SK-N-SH treated with all-trans-retinoic acid at 6 μM for 48 hours (cell line): ENCODE measurements around the gene COL4A1.

Experiments
- ATAC-seq: fragments of 200-7000 bp; cut with Tn5 transposase; 3 replicates; pipeline ENCODE4 v1.9.1; 2020; ENCODE audit warnings: mild to moderate bottlenecking, moderate library complexity
- ARNTL ChIP-seq: fragments of 450-650 bp; formaldehyde crosslinking; IDR thresholded peaks from 2 replicates; pipeline ENCODE4 v1.5.0; 2020; ENCODE audit warnings: low read depth, mild to moderate bottlenecking, moderate library complexity, borderline replicate concordance
- BACH2 ChIP-seq: fragments of 250-450 bp; sonication (Bioruptor Pico); IDR thresholded peaks from 2 replicates; pipeline ENCODE4 v1.9.0; 2021; ENCODE audit warnings: mild to moderate bottlenecking, borderline replicate concordance
- CSDC2 ChIP-seq: fragments of 250-450 bp; sonication (Bioruptor Pico); IDR thresholded peaks from 2 replicates; pipeline ENCODE4 v1.5.0; 2020; ENCODE audit warnings: mild to moderate bottlenecking, moderate library complexity
- ESRRG ChIP-seq: fragments of 250-450 bp; sonication (Bioruptor Pico); IDR thresholded peaks from 2 replicates; pipeline ENCODE4 v1.6.1; 2021; ENCODE audit warnings: mild to moderate bottlenecking
- GLIS3 ChIP-seq: fragments of 250-450 bp; sonication (Bioruptor Pico); IDR thresholded peaks from 2 replicates; pipeline ENCODE4 v1.5.0; 2020; ENCODE audit warnings: mild to moderate bottlenecking, moderate library complexity
- ISL1 ChIP-seq: fragments of 250-450 bp; sonication (Bioruptor Pico); IDR thresholded peaks from 2 replicates; pipeline ENCODE4 v2.1.2; 2022; ENCODE audit warnings: mild to moderate bottlenecking, moderate library complexity
- OSR1 ChIP-seq: fragments of 250-450 bp; sonication (Bioruptor Pico); IDR thresholded peaks from 2 replicates; pipeline ENCODE4 v1.8.0; 2022; ENCODE audit warnings: moderate library complexity, mild to moderate bottlenecking, inconsistent platforms
- PPARA ChIP-seq: fragments of 250-450 bp; sonication (Bioruptor Pico); IDR thresholded peaks from 2 replicates; pipeline ENCODE4 v1.5.0; 2020; ENCODE audit warnings: mild to moderate bottlenecking, borderline replicate concordance
- RARB ChIP-seq: fragments of 250-450 bp; sonication (Bioruptor Pico); IDR thresholded peaks from 2 replicates; pipeline ENCODE4 v1.8.0; 2021; ENCODE audit warnings: mild to moderate bottlenecking, moderate library complexity
- SNAI2 ChIP-seq: fragments of 250-450 bp; sonication (Bioruptor Pico); IDR thresholded peaks from 2 replicates; pipeline ENCODE4 v1.5.0; 2020; ENCODE audit warnings: mild to moderate bottlenecking, moderate library complexity
- TCF4 ChIP-seq: fragments of 250-450 bp; sonication (Bioruptor Pico); IDR thresholded peaks from 2 replicates; pipeline ENCODE4 v1.8.0; 2021; ENCODE audit warnings: mild to moderate bottlenecking, moderate library complexity, borderline replicate concordance
- TOX ChIP-seq: fragments of 250-450 bp; sonication (Bioruptor Pico); IDR thresholded peaks from 2 replicates; pipeline ENCODE4 v1.8.0; 2021; ENCODE audit warnings: mild to moderate bottlenecking, moderate library complexity, borderline replicate concordance
- ZC3H10 ChIP-seq: fragments of 250-450 bp; sonication (Bioruptor Pico); IDR thresholded peaks from 2 replicates; pipeline ENCODE4 v1.5.1; 2021; ENCODE audit warnings: mild to moderate bottlenecking, moderate library complexity
- ZFP3 ChIP-seq: fragments of 250-450 bp; sonication (Bioruptor Pico); IDR thresholded peaks from 2 replicates; pipeline ENCODE4 v1.5.0; 2020; ENCODE audit warnings: mild to moderate bottlenecking, moderate library complexity
- ZFP30 ChIP-seq: fragments of 450-650 bp; formaldehyde crosslinking; IDR thresholded peaks from 2 replicates; pipeline ENCODE4 v1.5.0; 2022; ENCODE audit warnings: mild to moderate bottlenecking, moderate library complexity
- ZNF70 ChIP-seq: fragments of 450-650 bp; formaldehyde crosslinking; IDR thresholded peaks from 2 replicates; pipeline ENCODE4 v1.5.0; 2020; ENCODE audit warnings: mild to moderate bottlenecking, moderate library complexity
- ZNF8 ChIP-seq: fragments of 450-650 bp; formaldehyde crosslinking; IDR thresholded peaks from 2 replicates; pipeline ENCODE4 v1.5.0; 2020; ENCODE audit warnings: mild to moderate bottlenecking, moderate library complexity
- TF ChIP-seq, protein P1 (sequence below): fragments of 250-450 bp; sonication (Bioruptor Pico); IDR thresholded peaks from 2 replicates; pipeline ENCODE4 v1.5.1; 2021; ENCODE audit warnings: mild to moderate bottlenecking, moderate library complexity
- TF ChIP-seq, protein P2 (sequence below): fragments of 250-450 bp; sonication (Bioruptor Pico); IDR thresholded peaks from 2 replicates; pipeline ENCODE4 v1.8.0; 2021; ENCODE audit warnings: low read depth, mild to moderate bottlenecking, moderate library complexity, borderline replicate concordance
- TF ChIP-seq, protein P3 (sequence below): fragments of 250-450 bp; sonication (Bioruptor Pico); IDR thresholded peaks from 2 replicates; pipeline ENCODE4 v1.5.0; 2020; ENCODE audit warnings: mild to moderate bottlenecking, moderate library complexity
- TF ChIP-seq, protein P4 (sequence below): fragments of 250-450 bp; sonication (Bioruptor Pico); IDR thresholded peaks from 2 replicates; pipeline ENCODE4 v1.8.0; 2020; ENCODE audit warnings: mild to moderate bottlenecking, moderate library complexity, borderline replicate concordance

Gene COL4A1

DNA sequence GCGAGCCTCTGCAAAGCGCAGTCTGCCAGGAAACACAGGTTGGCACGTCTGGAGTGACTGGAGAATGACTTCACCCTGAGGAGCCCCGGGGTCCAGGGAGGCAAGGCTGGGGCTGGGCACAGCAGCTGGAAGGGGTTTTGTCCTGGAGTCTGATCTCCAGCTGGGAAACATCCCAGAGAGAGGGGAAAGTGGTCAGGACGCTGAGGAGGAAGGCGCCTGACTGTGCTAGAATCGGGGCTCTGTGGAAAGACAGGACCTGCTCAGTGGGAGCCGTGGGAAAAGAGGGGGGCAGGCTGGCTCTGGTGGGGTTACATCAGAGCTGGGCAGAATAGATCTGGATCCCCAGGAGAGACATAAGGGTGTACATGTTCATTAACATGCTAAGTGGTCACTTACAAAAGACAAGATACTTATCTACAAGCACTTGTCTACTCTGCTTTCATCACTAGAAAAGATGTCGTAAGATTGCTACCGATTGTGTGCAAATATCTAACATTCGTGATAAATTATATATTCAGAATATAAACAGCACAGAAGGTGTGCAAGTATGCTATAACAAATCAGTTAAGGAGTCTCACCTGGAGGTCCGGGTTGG, 106.6 kb downstream of the COL4A1 start:
- TF ChIP-seq, protein P1, sequence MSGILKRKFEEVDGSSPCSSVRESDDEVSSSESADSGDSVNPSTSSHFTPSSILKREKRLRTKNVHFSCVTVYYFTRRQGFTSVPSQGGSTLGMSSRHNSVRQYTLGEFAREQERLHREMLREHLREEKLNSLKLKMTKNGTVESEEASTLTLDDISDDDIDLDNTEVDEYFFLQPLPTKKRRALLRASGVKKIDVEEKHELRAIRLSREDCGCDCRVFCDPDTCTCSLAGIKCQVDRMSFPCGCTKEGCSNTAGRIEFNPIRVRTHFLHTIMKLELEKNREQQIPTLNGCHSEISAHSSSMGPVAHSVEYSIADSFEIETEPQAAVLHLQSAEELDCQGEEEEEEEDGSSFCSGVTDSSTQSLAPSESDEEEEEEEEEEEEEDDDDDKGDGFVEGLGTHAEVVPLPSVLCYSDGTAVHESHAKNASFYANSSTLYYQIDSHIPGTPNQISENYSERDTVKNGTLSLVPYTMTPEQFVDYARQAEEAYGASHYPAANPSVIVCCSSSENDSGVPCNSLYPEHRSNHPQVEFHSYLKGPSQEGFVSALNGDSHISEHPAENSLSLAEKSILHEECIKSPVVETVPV (CRISPR knock-in tag), result no peak
- ATAC-seq, result no peak

DNA sequence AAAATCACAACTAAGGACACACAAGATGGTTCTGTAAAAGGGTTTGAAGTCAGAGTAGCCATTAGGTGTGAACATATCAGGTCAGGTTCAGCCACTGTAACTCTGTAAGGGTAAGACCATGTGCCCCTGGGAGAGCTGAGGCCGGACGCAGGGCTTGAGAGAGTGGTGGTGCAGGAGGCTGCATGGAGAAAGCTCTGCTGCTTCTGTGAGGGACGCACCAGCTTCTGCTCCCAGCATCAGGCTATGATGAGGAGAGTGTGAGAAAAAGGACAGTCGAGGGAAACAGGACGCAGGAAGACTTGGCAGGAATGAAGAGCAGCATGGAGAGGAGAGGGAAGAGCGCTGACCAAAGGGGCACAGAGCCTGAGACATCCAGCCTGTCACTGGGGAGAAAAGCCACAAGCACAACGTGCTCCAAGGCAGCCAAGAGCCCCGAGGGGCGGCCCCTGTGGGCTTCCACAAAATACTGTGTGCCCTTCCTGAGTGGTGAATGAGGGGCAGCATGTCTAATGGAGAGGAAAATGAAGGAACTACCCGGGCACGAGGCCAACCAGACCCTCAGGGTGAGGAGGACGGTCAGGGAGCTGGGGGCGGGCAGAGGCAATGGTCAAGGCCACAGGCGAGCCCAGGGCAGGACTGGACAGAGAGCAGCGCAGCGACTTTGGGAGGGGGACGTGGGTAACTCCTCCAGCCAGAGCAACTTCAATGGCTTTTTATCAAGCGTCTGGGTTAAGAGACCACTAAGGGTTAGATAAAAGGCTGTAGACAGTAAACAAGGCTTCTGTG, 107.7 kb downstream of the COL4A1 start:
- no peak for ATAC-seq
- TF ChIP-seq, protein P2, sequence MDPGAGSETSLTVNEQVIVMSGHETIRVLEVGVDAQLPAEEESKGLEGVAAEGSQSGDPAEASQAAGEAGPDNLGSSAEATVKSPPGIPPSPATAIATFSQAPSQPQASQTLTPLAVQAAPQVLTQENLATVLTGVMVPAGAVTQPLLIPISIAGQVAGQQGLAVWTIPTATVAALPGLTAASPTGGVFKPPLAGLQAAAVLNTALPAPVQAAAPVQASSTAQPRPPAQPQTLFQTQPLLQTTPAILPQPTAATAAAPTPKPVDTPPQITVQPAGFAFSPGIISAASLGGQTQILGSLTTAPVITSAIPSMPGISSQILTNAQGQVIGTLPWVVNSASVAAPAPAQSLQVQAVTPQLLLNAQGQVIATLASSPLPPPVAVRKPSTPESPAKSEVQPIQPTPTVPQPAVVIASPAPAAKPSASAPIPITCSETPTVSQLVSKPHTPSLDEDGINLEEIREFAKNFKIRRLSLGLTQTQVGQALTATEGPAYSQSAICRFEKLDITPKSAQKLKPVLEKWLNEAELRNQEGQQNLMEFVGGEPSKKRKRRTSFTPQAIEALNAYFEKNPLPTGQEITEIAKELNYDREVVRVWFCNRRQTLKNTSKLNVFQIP, result no peak
- TF ChIP-seq ARNTL (CRISPR knock-in tag), result no peak
- no peak for TF ChIP-seq PPARA (CRISPR knock-in tag)
- TF ChIP-seq ISL1 (CRISPR knock-in tag), result no peak
- TF ChIP-seq TCF4, result no peak
- no peak for TF ChIP-seq ZFP30 (CRISPR knock-in tag)
- no peak for TF ChIP-seq ZFP3
- TF ChIP-seq SNAI2, result no peak
- TF ChIP-seq ZNF8, result no peak

DNA sequence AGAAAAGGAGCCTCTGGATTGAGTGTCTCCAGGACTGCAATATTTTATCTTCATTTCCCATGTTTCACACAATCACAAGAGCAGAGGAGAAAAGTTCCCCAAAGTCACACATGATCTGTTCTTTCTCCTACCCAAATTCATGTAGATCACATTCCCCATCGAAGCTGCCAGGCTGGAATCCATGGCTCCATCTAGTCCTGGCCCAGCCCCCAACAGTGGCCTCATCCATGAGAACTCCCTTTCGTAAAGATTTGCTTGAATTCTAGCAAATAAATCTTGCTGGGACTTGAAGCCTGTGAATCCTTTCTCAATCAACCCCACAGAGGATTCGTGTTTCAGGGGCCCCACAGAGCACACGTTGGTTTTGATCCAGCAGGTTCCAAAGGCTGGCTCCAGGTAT, 109.5 kb downstream of the COL4A1 start:
- no peak for ATAC-seq
- TF ChIP-seq ZFP3 (no peak), SNAI2 (no peak), ESRRG (CRISPR knock-in tag) (no peak), ISL1 (CRISPR knock-in tag) (no peak), BACH2 (CRISPR knock-in tag) (no peak), GLIS3 (CRISPR knock-in tag) (no peak), CSDC2 (CRISPR knock-in tag) (no peak), ZNF70 (no peak), TOX (CRISPR knock-in tag) (no peak), RARB (no peak), ZFP30 (CRISPR knock-in tag) (no peak), ZC3H10 (no peak), OSR1 (CRISPR knock-in tag) (no peak), PPARA (CRISPR knock-in tag) (no peak)
- TF ChIP-seq, protein P1 (CRISPR knock-in tag), result no peak
- TF ChIP-seq, protein P3, sequence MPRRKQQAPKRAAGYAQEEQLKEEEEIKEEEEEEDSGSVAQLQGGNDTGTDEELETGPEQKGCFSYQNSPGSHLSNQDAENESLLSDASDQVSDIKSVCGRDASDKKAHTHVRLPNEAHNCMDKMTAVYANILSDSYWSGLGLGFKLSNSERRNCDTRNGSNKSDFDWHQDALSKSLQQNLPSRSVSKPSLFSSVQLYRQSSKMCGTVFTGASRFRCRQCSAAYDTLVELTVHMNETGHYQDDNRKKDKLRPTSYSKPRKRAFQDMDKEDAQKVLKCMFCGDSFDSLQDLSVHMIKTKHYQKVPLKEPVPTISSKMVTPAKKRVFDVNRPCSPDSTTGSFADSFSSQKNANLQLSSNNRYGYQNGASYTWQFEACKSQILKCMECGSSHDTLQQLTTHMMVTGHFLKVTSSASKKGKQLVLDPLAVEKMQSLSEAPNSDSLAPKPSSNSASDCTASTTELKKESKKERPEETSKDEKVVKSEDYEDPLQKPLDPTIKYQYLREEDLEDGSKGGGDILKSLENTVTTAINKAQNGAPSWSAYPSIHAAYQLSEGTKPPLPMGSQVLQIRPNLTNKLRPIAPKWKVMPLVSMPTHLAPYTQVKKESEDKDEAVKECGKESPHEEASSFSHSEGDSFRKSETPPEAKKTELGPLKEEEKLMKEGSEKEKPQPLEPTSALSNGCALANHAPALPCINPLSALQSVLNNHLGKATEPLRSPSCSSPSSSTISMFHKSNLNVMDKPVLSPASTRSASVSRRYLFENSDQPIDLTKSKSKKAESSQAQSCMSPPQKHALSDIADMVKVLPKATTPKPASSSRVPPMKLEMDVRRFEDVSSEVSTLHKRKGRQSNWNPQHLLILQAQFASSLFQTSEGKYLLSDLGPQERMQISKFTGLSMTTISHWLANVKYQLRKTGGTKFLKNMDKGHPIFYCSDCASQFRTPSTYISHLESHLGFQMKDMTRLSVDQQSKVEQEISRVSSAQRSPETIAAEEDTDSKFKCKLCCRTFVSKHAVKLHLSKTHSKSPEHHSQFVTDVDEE, result no peak
- TF ChIP-seq, protein P4, sequence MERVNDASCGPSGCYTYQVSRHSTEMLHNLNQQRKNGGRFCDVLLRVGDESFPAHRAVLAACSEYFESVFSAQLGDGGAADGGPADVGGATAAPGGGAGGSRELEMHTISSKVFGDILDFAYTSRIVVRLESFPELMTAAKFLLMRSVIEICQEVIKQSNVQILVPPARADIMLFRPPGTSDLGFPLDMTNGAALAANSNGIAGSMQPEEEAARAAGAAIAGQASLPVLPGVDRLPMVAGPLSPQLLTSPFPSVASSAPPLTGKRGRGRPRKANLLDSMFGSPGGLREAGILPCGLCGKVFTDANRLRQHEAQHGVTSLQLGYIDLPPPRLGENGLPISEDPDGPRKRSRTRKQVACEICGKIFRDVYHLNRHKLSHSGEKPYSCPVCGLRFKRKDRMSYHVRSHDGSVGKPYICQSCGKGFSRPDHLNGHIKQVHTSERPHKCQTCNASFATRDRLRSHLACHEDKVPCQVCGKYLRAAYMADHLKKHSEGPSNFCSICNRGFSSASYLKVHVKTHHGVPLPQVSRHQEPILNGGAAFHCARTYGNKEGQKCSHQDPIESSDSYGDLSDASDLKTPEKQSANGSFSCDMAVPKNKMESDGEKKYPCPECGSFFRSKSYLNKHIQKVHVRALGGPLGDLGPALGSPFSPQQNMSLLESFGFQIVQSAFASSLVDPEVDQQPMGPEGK (CRISPR knock-in tag), result no peak
- TF ChIP-seq, protein P2, result no peak
